CD4-positive, alpha-beta T cell (primary cell): ENCODE data around the gene SHMT2. TPM values are rescaled to one million over a fixed set of nuclear protein-coding genes. Genes with fewer than 3 reads are reported as not detected.
"Not testable (repeated sequence)": the region's sequence is repeated elsewhere in the genome, so short reads cannot be mapped to it uniquely, and the experiment has no call there.

Experiments
- ATAC-seq: fragments of 200-7000 bp; cut with Tn5 transposase; one replicate; pipeline ENCODE4 v1.10.0; 2022; ENCODE audit warnings: mild to moderate bottlenecking; ENCODE audit not compliant: poor library complexity
- CTCF ChIA-PET: fragments of 350-600 bp; sonication (Branson Sonifier 250); formaldehyde crosslinking; loops from one replicate; lab custom pipeline; 2021; ENCODE audit warnings: antibody characterized with exemption, inconsistent platforms; lab: Charles Lee
- POLR2A ChIA-PET: fragments of 350-600 bp; sonication (Branson Sonifier 250); formaldehyde crosslinking; loops from one replicate; lab custom pipeline; 2021; ENCODE audit warnings: antibody characterized with exemption, inconsistent platforms; lab: Charles Lee
- DNase-seq, 14 experiments: peaks; one replicate each; pipeline ENCODE4 v3.0.0-alpha.2; 2013 to 2020; ENCODE audit warnings: mixed read lengths in 2 of 14
- H3K27ac ChIP-seq, 2 donors: one replicate each; pipeline versions ENCODE4 v1.5.1 to v1.7.0; 2013; ENCODE audit warnings: low read length in 2 of 2, low read depth in 1 of 2, mild to moderate bottlenecking in 1 of 2
- H3K27me3 ChIP-seq, 2 experiments: 1 replicate in 1 of 2; 2 replicates in 1 of 2; pipeline versions ENCODE4 v1.6.1 to v1.7.0; 2013; ENCODE audit warnings: low read length in 2 of 2, control low read depth in 1 of 2, mild to moderate bottlenecking in 1 of 2, moderate library complexity in 1 of 2; ENCODE audit not compliant: insufficient read depth in 2 of 2, control insufficient read depth in 1 of 2
- H3K36me3 ChIP-seq: one replicate; pipeline ENCODE4 v1.6.1; 2013; ENCODE audit warnings: low read length, control low read depth; ENCODE audit not compliant: insufficient read depth
- H3K4me1 ChIP-seq: one replicate; pipeline ENCODE4 v1.6.1; 2013; ENCODE audit warnings: low read length, control low read depth; ENCODE audit not compliant: insufficient read depth
- H3K4me3 ChIP-seq: one replicate; pipeline ENCODE4 v1.5.1; 2013; ENCODE audit warnings: mild to moderate bottlenecking, low read length, moderate library complexity
- H3K9me3 ChIP-seq, 2 experiments: 1 replicate in 1 of 2; 2 replicates in 1 of 2; pipeline versions ENCODE4 v1.6.1 to v1.7.0; 2013; ENCODE audit warnings: low read length in 2 of 2, mild to moderate bottlenecking in 2 of 2, control low read depth in 1 of 2, moderate library complexity in 1 of 2; ENCODE audit not compliant: control insufficient read depth in 1 of 2, insufficient read depth in 1 of 2
- H3K27ac Mint-ChIP-seq: one replicate; pipeline ENCODE4 v1.8.0; 2020; ENCODE audit warnings: mixed read lengths
- H3K27me3 Mint-ChIP-seq: one replicate; pipeline ENCODE4 v1.8.0; 2021; ENCODE audit warnings: mixed read lengths
- H3K36me3 Mint-ChIP-seq: one replicate; pipeline ENCODE4 v1.8.0; 2021; ENCODE audit warnings: low read depth, mixed read lengths
- H3K4me1 Mint-ChIP-seq: one replicate; pipeline ENCODE4 v1.8.0; 2021; ENCODE audit warnings: low read depth, mixed read lengths
- H3K4me3 Mint-ChIP-seq: one replicate; pipeline ENCODE4 v1.8.0; 2020; ENCODE audit warnings: mild to moderate bottlenecking, mixed read lengths
- H3K9me3 Mint-ChIP-seq: one replicate; pipeline ENCODE4 v1.8.0; 2020; ENCODE audit warnings: mixed read lengths
- CTCF ChIP-seq: fragments of 200-600 bp; IDR thresholded peaks from one replicate; pipeline ENCODE4 v1.8.0; 2022; ENCODE audit warnings: antibody characterized with exemption, mild to moderate bottlenecking
- intact Hi-C, 2 experiments: fragments of 100-400 bp; cut with DNase I in 1 of 2; cut with micrococcal nuclease in 1 of 2; formaldehyde crosslinking; loops; one replicate each; pipeline versions ENCODE4 v1.15.1 to v1.9.0; 2023 to 2025; cut with DNase I, micrococcal nuclease
- total RNA-seq, 174 experiments: library from RNA in 2 of 174; stranded (reverse) in 2 of 174; gene quantifications; one replicate each; pipeline ENCODE4 v1.2.3 and lab custom pipeline; 2021 to 2026

SHMT2 gene
- total RNA-seq, 2 experiments from 2014 or later, result 21.3 to 22.2 TPM

- intact Hi-C loops, result no loop called here
- Histone ChIP-seq H3K4me3 (no peak overlapping the region), H3K9me3 (no peaks in the 10 kb centered on the region), H3K27ac (no peak overlapping the region), H3K36me3 (peaks cover 72% of the 10 kb centered on the region), H3K27me3 (no peaks in the 10 kb centered on the region), H3K4me1 (no peaks in the 10 kb centered on the region)
- ChIA-PET CTCF (no interaction called here), POLR2A (no interaction called here)
- no peak for TF ChIP-seq CTCF
- H3K27me3 Mint-ChIP-seq, result no peaks in the 10 kb centered on the region
- no peak overlapping the region for H3K4me3 Mint-ChIP-seq
- no peak for DNase-seq
- H3K4me1 Mint-ChIP-seq, result no peaks in the 10 kb centered on the region
- H3K27ac Mint-ChIP-seq, result no peak overlapping the region
- no peak for ATAC-seq
- H3K36me3 Mint-ChIP-seq, result peaks cover 93% of the 10 kb centered on the region
- no peaks in the 10 kb centered on the region for H3K9me3 Mint-ChIP-seq
These were observed 41.5 kb downstream of the SHMT2 start for GRCh38 chr12:57270966-57271470.

GRCh38 chr12:57272337-57273151, 43.0 kb downstream of the SHMT2 start:
- Histone ChIP-seq H3K4me3 (no peak overlapping the region), H3K4me1 (no peaks in the 10 kb centered on the region), H3K27me3 (no peaks in the 10 kb centered on the region), H3K27ac (no peak overlapping the region), H3K36me3 (peaks cover 73% of the 10 kb centered on the region), H3K9me3 (no peaks in the 10 kb centered on the region)
- Mint-ChIP-seq H3K27ac (no peak overlapping the region), H3K4me1 (no peaks in the 10 kb centered on the region), H3K9me3 (no peaks in the 10 kb centered on the region), H3K27me3 (no peaks in the 10 kb centered on the region), H3K36me3 (peaks cover 93% of the 10 kb centered on the region), H3K4me3 (no peak overlapping the region)
- intact Hi-C loops, result no loop called here
- DNase-seq (no peak), ATAC-seq (no peak)
- no peak for TF ChIP-seq CTCF
- ChIA-PET CTCF (interaction anchor here (1.1 kb wide), 1 partner anchor 34 kb away, joined by 3 read pairs; no protein-coding TSS in a partner anchor), POLR2A (no interaction called here)

- H3K36me3 Mint-ChIP-seq, result peaks cover 93% of the 10 kb centered on the region
- H3K4me3 Mint-ChIP-seq, result no peak overlapping the region
- Histone ChIP-seq H3K36me3 (peaks cover 70% of the 10 kb centered on the region), H3K27ac (no peak overlapping the region), H3K9me3 (no peaks in the 10 kb centered on the region), H3K4me3 (no peak overlapping the region), H3K27me3 (no peaks in the 10 kb centered on the region), H3K4me1 (no peaks in the 10 kb centered on the region)
- CTCF ChIA-PET, result interaction anchor here (1.1 kb wide), 1 partner anchor 34 kb away, joined by 3 read pairs; no protein-coding TSS in a partner anchor
- ATAC-seq, result no peak
- POLR2A ChIA-PET, result no interaction called here
- TF ChIP-seq CTCF, result no peak
- H3K9me3 Mint-ChIP-seq, result no peaks in the 10 kb centered on the region
- H3K4me1 Mint-ChIP-seq, result no peaks in the 10 kb centered on the region
- no peak for DNase-seq
- intact Hi-C loops, result no loop called here
- H3K27me3 Mint-ChIP-seq, result no peaks in the 10 kb centered on the region
- no peak overlapping the region for H3K27ac Mint-ChIP-seq
These were observed 44.0 kb downstream of the SHMT2 start for GRCh38 chr12:57273516-57273915.

- intact Hi-C loops, H3K9me3 ChIP-seq, H3K4me3 Mint-ChIP-seq, H3K27ac Mint-ChIP-seq, DNase-seq, H3K27ac ChIP-seq, ATAC-seq, H3K9me3 Mint-ChIP-seq, H3K27me3 Mint-ChIP-seq, H3K4me3 ChIP-seq, POLR2A ChIA-PET, H3K27me3 ChIP-seq: not testable (repeated sequence)
- peaks cover 11% of the 10 kb centered on the region for H3K4me1 ChIP-seq
- Mint-ChIP-seq H3K36me3 (peaks cover 91% of the 10 kb centered on the region), H3K4me1 (peaks cover 17% of the 10 kb centered on the region)
- CTCF ChIA-PET, result interaction anchor here (0.7 kb wide), 1 partner anchor 13 kb away, joined by 4 read pairs; no protein-coding TSS in a partner anchor
- peaks cover 61% of the 10 kb centered on the region for H3K36me3 ChIP-seq
These were observed 46.7 kb downstream of the SHMT2 start for GRCh38 chr12:57276233-57276632.
